ENCODE measurements around the gene FUT7. TPM values are rescaled to one million over a fixed set of nuclear protein-coding genes. Genes with fewer than 3 reads are reported as not detected.

FUT7 gene
- total RNA-seq, 1 donor from 2014 or later = not detected

- Histone ChIP-seq H3K36me3 (ENCODE audit: control insufficient read depth, insufficient read depth, low read length) (peaks cover 4% of the 10 kb centered on the region), H3K4me3 (ENCODE audit: low read depth, low read length) (no peak overlapping the region), H3K27me3 (ENCODE audit: control insufficient read depth, insufficient read depth, low read length) (no peaks in the 10 kb centered on the region)
- DNase-seq (ENCODE audit: low read depth) = no peak
- TF ChIP-seq CTCF (IDR thresholded peaks at IDR 0.05; ENCODE audit: insufficient read depth, low read length, severe bottlenecking) = no peak
- no peak for FAIRE-seq
These were observed 5.6 kb upstream of the FUT7 start for GRCh38 chr9:137037483-137037882.

GRCh38 chr9:137037035-137037434, 5.1 kb upstream of the FUT7 start:
- H3K4me3 ChIP-seq (ENCODE audit: low read depth, low read length) = no peak overlapping the region
- FAIRE-seq (no peak), DNase-seq (ENCODE audit: low read depth) (no peak)
- peaks cover 4% of the 10 kb centered on the region for H3K36me3 ChIP-seq (ENCODE audit: control insufficient read depth, insufficient read depth, low read length)
- no peak for TF ChIP-seq CTCF (IDR thresholded peaks at IDR 0.05; ENCODE audit: insufficient read depth, low read length, severe bottlenecking)
- H3K27me3 ChIP-seq (ENCODE audit: control insufficient read depth, insufficient read depth, low read length) = no peaks in the 10 kb centered on the region

- no peak overlapping the region for H3K4me3 ChIP-seq (ENCODE audit: low read depth, low read length)
- FAIRE-seq = no peak
- no peak for TF ChIP-seq CTCF (IDR thresholded peaks at IDR 0.05; ENCODE audit: insufficient read depth, low read length, severe bottlenecking)
- peaks cover 3% of the 10 kb centered on the region for H3K36me3 ChIP-seq (ENCODE audit: control insufficient read depth, insufficient read depth, low read length)
- no peaks in the 10 kb centered on the region for H3K27me3 ChIP-seq (ENCODE audit: control insufficient read depth, insufficient read depth, low read length)
- DNase-seq (ENCODE audit: low read depth) = no peak
These were observed 4.0 kb upstream of the FUT7 start for GRCh38 chr9:137035937-137036336.

GRCh38 chr9:137035507-137035834, 3.6 kb upstream of the FUT7 start:
- no peak for TF ChIP-seq CTCF (IDR thresholded peaks at IDR 0.05; ENCODE audit: insufficient read depth, low read length, severe bottlenecking)
- DNase-seq (ENCODE audit: low read depth) (no peak), FAIRE-seq (no peak)
- Histone ChIP-seq H3K36me3 (ENCODE audit: control insufficient read depth, insufficient read depth, low read length) (peaks cover 3% of the 10 kb centered on the region), H3K4me3 (ENCODE audit: low read depth, low read length) (no peak overlapping the region), H3K27me3 (ENCODE audit: control insufficient read depth, insufficient read depth, low read length) (no peaks in the 10 kb centered on the region)

- FAIRE-seq (no peak), DNase-seq (ENCODE audit: low read depth) (peak; percentile 70)
- Histone ChIP-seq H3K4me3 (ENCODE audit: low read depth, low read length) (no peak overlapping the region), H3K27me3 (ENCODE audit: control insufficient read depth, insufficient read depth, low read length) (no peaks in the 10 kb centered on the region), H3K36me3 (ENCODE audit: control insufficient read depth, insufficient read depth, low read length) (peaks cover 2% of the 10 kb centered on the region)
- TF ChIP-seq CTCF (IDR thresholded peaks at IDR 0.05; ENCODE audit: insufficient read depth, low read length, severe bottlenecking) = peak; percentile 98
These were observed 3.0 kb upstream of the FUT7 start for GRCh38 chr9:137034709-137035506.
